Lung (tissue), 12 donors: ENCODE data around the gene MZF1. TPM values are rescaled to one million over a fixed set of nuclear protein-coding genes. Genes with fewer than 3 reads are reported as not detected.
A peak's percentile ranks its signal among the peaks of the same experiment; 100 is the strongest.

Source experiments
- ATAC-seq: fragments of 200-7000 bp; cut with Tn5 transposase; one replicate; pipeline ENCODE4 v1.9.1; 2020; ENCODE audit warnings: moderate number of reproducible peaks; ENCODE audit not compliant: insufficient read depth, low FRiP score
- DNase-seq, 3 donors: peaks; one replicate each; pipeline ENCODE4 v3.0.0-alpha.2; 2013 to 2017
- H3K27ac ChIP-seq, 2 donors: one replicate each; pipeline ENCODE4 v1.5.1; 2013; ENCODE audit warnings: mild to moderate bottlenecking in 2 of 2, moderate library complexity in 2 of 2, control low read depth in 1 of 2, inconsistent platforms in 1 of 2, low read depth in 1 of 2, low read length in 1 of 2
- H3K27me3 ChIP-seq, 3 donors: one replicate each; pipeline ENCODE4 v1.5.1; 2013; ENCODE audit warnings: low read length in 2 of 3; ENCODE audit not compliant: control insufficient read depth in 3 of 3, insufficient read depth in 3 of 3
- H3K36me3 ChIP-seq, 4 donors: one replicate each; pipeline ENCODE4 v1.5.1; 2013; ENCODE audit warnings: low read length in 4 of 4, mild to moderate bottlenecking in 1 of 4, moderate library complexity in 1 of 4; ENCODE audit not compliant: control insufficient read depth in 4 of 4, insufficient read depth in 4 of 4
- H3K4me1 ChIP-seq, 5 donors: one replicate each; pipeline ENCODE4 v1.5.1; 2013; ENCODE audit warnings: low read length in 5 of 5, mild to moderate bottlenecking in 2 of 5, moderate library complexity in 1 of 5; ENCODE audit not compliant: control insufficient read depth in 5 of 5, insufficient read depth in 5 of 5
- H3K4me3 ChIP-seq: one replicate; pipeline ENCODE4 v1.5.1; 2013; ENCODE audit warnings: mild to moderate bottlenecking, control low read depth, moderate library complexity
- H3K9ac ChIP-seq, 2 donors: one replicate each; pipeline ENCODE4 v1.5.1; 2013; ENCODE audit warnings: low read length in 2 of 2, control low read depth in 1 of 2; ENCODE audit not compliant: insufficient read depth in 1 of 2
- H3K9me3 ChIP-seq, 4 donors: one replicate each; pipeline ENCODE4 v1.5.1; 2013; ENCODE audit warnings: low read length in 3 of 4, mild to moderate bottlenecking in 1 of 4, moderate library complexity in 1 of 4; ENCODE audit not compliant: control insufficient read depth in 4 of 4, insufficient read depth in 3 of 4
- WGBS, 2 donors: extraction: QIAGEN DNeasy Blood & Tissue Kit; methylation state at CpG; one replicate each; pipeline ENCODE4 v1.1.7; 2013; 5-methylcytosine and 5-hydroxymethylcytosine counted together
- polyA plus RNA-seq, 2 donors: library from polyadenylated mRNA; stranded (reverse); fragments of 200-250 nt; gene quantifications; one replicate each; pipeline ENCODE4 v1.2.1, GENCODE V29; 2013
- total RNA-seq, 2 donors: library from RNA; depleted of rRNA in 1 of 2; stranded (reverse); fragments of >200 nt in 1 of 2; gene quantifications; one replicate each; pipeline ENCODE4 v1.2.1, GENCODE V29; 2014 to 2021
- TF ChIP-seq, protein P1 (sequence below): IDR thresholded peaks from 2 replicates; pipeline ENCODE4 v1.5.1; 2012; ENCODE audit warnings: mild to moderate bottlenecking; ENCODE audit errors: control extremely low read depth, extremely low read depth
- donor health status: control.
- donor health status: control.
- donor health status: Bipolar disorder and iron deficiency.
- donor health status: healthy.
- donor health status: DM: yes; HTN: yes; CAD: no.

The MZF1 gene
- total and polyA plus RNA-seq, 4 donors = 19.2 to 37.5 (median 30.1) TPM

GRCh38 chr19:58521651-58522050 lies 51.5 kb downstream of the MZF1 start:
- Histone ChIP-seq H3K27ac (no peak overlapping the region), H3K4me1 (peaks cover 0 to 18% (median 4%) of the 10 kb centered on the region in 5 donors)

DNA sequence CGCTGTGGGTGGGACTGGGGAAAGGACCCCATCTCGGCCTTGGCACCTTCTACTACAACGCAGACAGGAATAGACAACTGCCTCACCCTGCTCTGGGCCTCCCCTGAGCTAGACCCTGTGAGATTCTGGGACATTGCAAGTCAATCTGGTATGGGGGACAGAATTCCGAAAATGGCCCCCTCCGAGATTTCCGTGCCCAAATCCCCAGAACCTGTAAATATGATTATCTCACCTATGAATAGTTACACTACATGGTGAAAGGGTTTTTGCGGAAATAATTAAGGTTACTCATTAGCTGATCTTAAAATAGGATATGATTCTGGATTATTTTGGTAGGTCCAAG lies 52.9 kb downstream of the MZF1 start:
- DNase-seq (no peak), ATAC-seq (no peak)
- TF ChIP-seq, protein P1, sequence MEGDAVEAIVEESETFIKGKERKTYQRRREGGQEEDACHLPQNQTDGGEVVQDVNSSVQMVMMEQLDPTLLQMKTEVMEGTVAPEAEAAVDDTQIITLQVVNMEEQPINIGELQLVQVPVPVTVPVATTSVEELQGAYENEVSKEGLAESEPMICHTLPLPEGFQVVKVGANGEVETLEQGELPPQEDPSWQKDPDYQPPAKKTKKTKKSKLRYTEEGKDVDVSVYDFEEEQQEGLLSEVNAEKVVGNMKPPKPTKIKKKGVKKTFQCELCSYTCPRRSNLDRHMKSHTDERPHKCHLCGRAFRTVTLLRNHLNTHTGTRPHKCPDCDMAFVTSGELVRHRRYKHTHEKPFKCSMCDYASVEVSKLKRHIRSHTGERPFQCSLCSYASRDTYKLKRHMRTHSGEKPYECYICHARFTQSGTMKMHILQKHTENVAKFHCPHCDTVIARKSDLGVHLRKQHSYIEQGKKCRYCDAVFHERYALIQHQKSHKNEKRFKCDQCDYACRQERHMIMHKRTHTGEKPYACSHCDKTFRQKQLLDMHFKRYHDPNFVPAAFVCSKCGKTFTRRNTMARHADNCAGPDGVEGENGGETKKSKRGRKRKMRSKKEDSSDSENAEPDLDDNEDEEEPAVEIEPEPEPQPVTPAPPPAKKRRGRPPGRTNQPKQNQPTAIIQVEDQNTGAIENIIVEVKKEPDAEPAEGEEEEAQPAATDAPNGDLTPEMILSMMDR = no peak
- Histone ChIP-seq H3K27ac (peak overlapping the region; percentile 91 to 94), H3K9ac (peak overlapping the region; percentile 67 to 89), H3K27me3 (no peaks in the 10 kb centered on the region), H3K4me1 (peaks cover 0 to 18% (median 4%) of the 10 kb centered on the region in 5 donors), H3K36me3 (peaks cover 0 to 16% (median 8%) of the 10 kb centered on the region in 4 donors), H3K4me3 (peak overlapping the region; percentile 53), H3K9me3 (no peaks in the 10 kb centered on the region)
- WGBS, 2 donors = 11 to 12% methylated on average over 7 of the region's 7 CpGs

More at GRCh38 chr19:58521651-58522050, 51.5 kb downstream of the MZF1 start:
- TF ChIP-seq, protein P1 = no peak
- H3K36me3 ChIP-seq = peaks cover 0 to 4% (median 2%) of the 10 kb centered on the region in 4 donors
- no peak overlapping the region for H3K9ac ChIP-seq
- DNase-seq = no peak
- WGBS, 2 donors = 54 to 67% methylated on average over 4 of the region's 4 CpGs
- no peaks in the 10 kb centered on the region for H3K9me3 ChIP-seq
- ATAC-seq = no peak
- no peak overlapping the region for H3K4me3 ChIP-seq
- H3K27me3 ChIP-seq = no peaks in the 10 kb centered on the region

GRCh38 chr19:58519355-58520256 lies 53.5 kb downstream of the MZF1 start, which contains the start of gene ZBTB45:
ZBTB45 (minus strand) TSS chr19:58519810; CDS start chr19:58517673, 2,137 bp downstream.
- Histone ChIP-seq H3K4me3 (peak within 1 kb of the TSS; percentile 65), H3K9me3 (no peaks in the 10 kb centered on the region), H3K4me1 (peaks cover 0 to 18% (median 6%) of the 10 kb centered on the region in 5 donors), H3K36me3 (peaks cover 0 to 16% (median 8%) of the 10 kb centered on the region in 4 donors), H3K27me3 (no peaks in the 10 kb centered on the region), H3K9ac (peak within 1 kb of the TSS; percentile 87 to 89), H3K27ac (peak within 1 kb of the TSS; percentile 91 to 94)
- TF ChIP-seq, protein P1 = peak; percentile 54
- 0 to 1% methylated on average over 87 of the region's 87 CpGs for WGBS, 2 donors
- ATAC-seq (peak; percentile 89), DNase-seq (peak; percentile 95 to 98 (median 97))
